Measurements from ENCODE around the gene GNB3.

- TF ChIP-seq POLR2AphosphoS5 (IDR thresholded peaks at IDR 0.05; ENCODE audit: low read depth, low read length) (no peak), CTCF (IDR thresholded peaks at IDR 0.05) (no peak)
Measured at GRCh38 chr12:6855322-6855721, 14.6 kb downstream of the GNB3 start.

All from SK-N-SH (cell line).